ENCODE data around the gene CYB561D1. TPM values are rescaled to one million over a fixed set of nuclear protein-coding genes. Genes with fewer than 3 reads are reported as not detected.

Gene CYB561D1
- polyA plus RNA-seq, 1 donor from 2014 or later: 8.6 TPM

DNA sequence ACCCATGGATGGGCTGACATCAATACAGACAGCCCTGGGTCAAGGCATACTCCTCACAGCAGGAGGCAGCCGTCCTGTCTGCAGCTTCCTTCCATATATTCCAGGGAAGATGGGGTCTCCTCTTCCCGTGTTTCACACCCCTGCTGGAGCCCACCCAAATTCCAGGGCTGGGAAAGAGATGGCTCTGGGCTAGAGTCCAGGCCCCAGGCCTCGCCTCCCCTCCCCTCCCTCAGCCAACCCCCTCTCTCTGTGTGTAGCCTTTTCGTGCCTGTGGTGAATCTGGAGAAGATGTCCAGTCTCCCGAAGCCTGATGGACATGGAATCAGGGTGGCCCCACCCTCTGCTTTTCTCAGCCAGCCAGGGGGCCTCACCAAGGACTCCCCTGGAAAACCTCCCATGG is 6.6 kb upstream of the CYB561D1 start:
- Mint-ChIP-seq H3K4me3 (peak overlapping the region in 2 of 4 donors; percentile 28 to 71), H3K4me1 (peaks cover 14 to 18% (median 15%) of the 10 kb centered on the region in 3 donors)

GRCh38 chr1:109488201-109488600 is 5.7 kb upstream of the CYB561D1 start:
- Mint-ChIP-seq H3K4me3 (peak overlapping the region in 1 of 4 donors; percentile 71), H3K27me3 (no peaks in the 10 kb centered on the region), H3K9me3 (no peaks in the 10 kb centered on the region), H3K27ac (no peak overlapping the region), H3K4me1 (peaks cover 10 to 14% (median 11%) of the 10 kb centered on the region in 3 donors), H3K36me3 (no peaks in the 10 kb centered on the region)

More for the DNA sequence above, 6.6 kb upstream of the CYB561D1 start:
- Mint-ChIP-seq H3K9me3 (no peaks in the 10 kb centered on the region), H3K27me3 (no peaks in the 10 kb centered on the region), H3K27ac (peak overlapping the region in 1 of 3 donors; percentile 82), H3K36me3 (no peaks in the 10 kb centered on the region)

GRCh38 chr1:109488696-109489095 is 5.2 kb upstream of the CYB561D1 start:
- Mint-ChIP-seq H3K9me3 (no peaks in the 10 kb centered on the region), H3K4me1 (peaks cover 8 to 11% (median 10%) of the 10 kb centered on the region in 3 donors), H3K27me3 (no peaks in the 10 kb centered on the region), H3K4me3 (peak overlapping the region in 1 of 4 donors; percentile 50), H3K27ac (no peak overlapping the region), H3K36me3 (no peaks in the 10 kb centered on the region)

GRCh38 chr1:109490029-109490933 is 3.6 kb upstream of the CYB561D1 start:
- Mint-ChIP-seq H3K27ac (peak overlapping the region in 2 of 3 donors; percentile 23 to 96), H3K4me1 (peaks cover 7 to 18% (median 12%) of the 10 kb centered on the region in 3 donors), H3K27me3 (no peaks in the 10 kb centered on the region), H3K36me3 (no peaks in the 10 kb centered on the region), H3K4me3 (peak overlapping the region in 1 of 4 donors; percentile 92), H3K9me3 (no peaks in the 10 kb centered on the region)

DNA sequence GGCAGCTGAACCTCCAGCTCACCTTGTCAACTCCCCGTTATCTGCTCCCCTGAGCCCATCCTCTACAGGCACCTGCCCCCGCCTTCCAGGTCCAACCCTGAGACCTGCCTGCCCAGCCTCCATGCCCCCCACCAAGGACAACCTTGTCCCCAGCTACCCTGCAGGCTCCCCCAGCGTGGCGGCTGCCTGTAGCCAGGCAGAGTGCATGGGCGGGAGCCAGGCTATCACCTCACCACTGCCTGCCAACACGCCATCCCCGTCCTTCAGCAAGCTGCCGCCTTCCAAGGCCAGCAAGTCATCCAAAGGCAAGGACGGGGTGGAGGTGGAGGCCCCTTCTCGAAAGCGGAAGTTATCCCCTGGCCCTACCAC is 3.0 kb upstream of the CYB561D1 start:
- H3K36me3 Mint-ChIP-seq: no peaks in the 10 kb centered on the region
- H3K27me3 Mint-ChIP-seq: no peaks in the 10 kb centered on the region
- peak overlapping the region in 1 of 4 donors; percentile 92 for H3K4me3 Mint-ChIP-seq
- peak overlapping the region in 2 of 3 donors; percentile 23 to 96 for H3K27ac Mint-ChIP-seq
- no peaks in the 10 kb centered on the region for H3K9me3 Mint-ChIP-seq
- peaks cover 11 to 15% (median 14%) of the 10 kb centered on the region in 3 donors for H3K4me1 Mint-ChIP-seq

GRCh38 chr1:109491372-109491771 is 2.5 kb upstream of the CYB561D1 start:
- Mint-ChIP-seq H3K27me3 (no peaks in the 10 kb centered on the region), H3K9me3 (no peaks in the 10 kb centered on the region), H3K4me3 (no peak overlapping the region), H3K4me1 (peaks cover 15 to 20% (median 16%) of the 10 kb centered on the region in 3 donors), H3K27ac (no peak overlapping the region), H3K36me3 (no peaks in the 10 kb centered on the region)

DNA sequence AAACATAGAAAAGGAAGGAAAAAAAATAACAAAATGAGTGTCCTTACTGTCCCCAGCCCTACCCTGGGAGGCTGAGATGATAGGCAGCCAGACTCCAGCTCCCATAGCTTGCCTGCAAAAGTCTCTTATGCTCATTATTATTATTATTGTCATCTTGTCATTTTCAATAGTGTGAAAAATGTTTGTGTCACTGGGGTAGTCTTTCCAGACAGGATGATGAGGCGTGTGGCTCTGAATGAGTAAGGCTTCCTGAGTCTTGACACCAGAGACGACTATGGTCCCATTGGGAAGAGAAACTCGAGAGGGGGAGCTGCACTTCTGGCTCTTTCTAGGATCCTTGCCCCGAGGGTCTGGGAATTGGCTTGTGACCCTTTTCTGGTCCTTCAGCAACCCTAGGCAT is 1.1 kb upstream of the CYB561D1 start:
- H3K36me3 Mint-ChIP-seq: no peaks in the 10 kb centered on the region
- peak overlapping the region in 2 of 3 donors; percentile 23 to 72 for H3K27ac Mint-ChIP-seq
- no peaks in the 10 kb centered on the region for H3K9me3 Mint-ChIP-seq
- H3K4me1 Mint-ChIP-seq: peaks cover 23 to 27% (median 24%) of the 10 kb centered on the region in 3 donors
- no peaks in the 10 kb centered on the region for H3K27me3 Mint-ChIP-seq
- H3K4me3 Mint-ChIP-seq: peak overlapping the region in 2 of 4 donors; percentile 41 to 60

DNA sequence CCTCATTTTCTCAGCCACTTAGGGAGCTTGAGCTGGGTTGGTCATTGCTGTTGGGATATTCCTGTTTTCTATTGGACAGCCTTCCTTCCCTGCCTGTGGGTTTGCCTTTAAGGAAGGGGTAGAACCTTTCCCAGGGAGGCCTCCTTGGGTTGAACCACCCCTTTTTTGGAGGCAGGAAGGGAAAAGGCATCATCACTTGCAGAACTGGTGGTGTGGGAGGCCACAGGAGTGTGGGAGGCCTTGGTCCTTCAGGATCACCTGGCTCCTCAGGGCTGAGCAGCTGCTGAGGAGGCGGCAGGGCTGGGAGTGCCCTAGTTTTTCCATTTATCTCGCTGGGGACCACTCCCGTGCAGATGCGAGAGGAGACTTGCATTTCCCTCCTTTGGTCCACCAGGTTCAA is 667 bp upstream of the CYB561D1 start:
- Mint-ChIP-seq H3K27ac (peak overlapping the region in 1 of 3 donors; percentile 96), H3K4me3 (peak overlapping the region; percentile 37 to 99 (median 96)), H3K27me3 (no peaks in the 10 kb centered on the region), H3K36me3 (no peaks in the 10 kb centered on the region), H3K9me3 (no peaks in the 10 kb centered on the region), H3K4me1 (peaks cover 24 to 27% (median 25%) of the 10 kb centered on the region in 3 donors)

DNA sequence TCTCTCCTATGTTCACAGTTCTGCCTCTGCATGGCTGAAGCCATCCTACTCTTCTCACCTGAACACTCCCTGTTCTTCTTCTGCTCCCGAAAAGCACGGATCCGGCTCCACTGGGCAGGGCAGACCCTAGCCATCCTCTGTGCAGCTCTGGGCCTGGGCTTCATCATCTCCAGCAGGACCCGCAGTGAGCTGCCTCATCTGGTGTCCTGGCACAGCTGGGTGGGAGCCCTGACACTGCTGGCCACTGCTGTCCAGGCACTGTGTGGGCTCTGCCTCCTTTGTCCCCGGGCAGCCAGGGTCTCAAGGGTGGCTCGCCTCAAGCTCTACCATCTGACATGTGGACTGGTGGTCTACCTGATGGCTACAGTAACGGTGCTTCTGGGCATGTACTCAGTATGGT is 1.8 kb downstream of the CYB561D1 start:
- H3K27me3 Mint-ChIP-seq: no peaks in the 10 kb centered on the region
- no peaks in the 10 kb centered on the region for H3K36me3 Mint-ChIP-seq
- peak overlapping the region in 3 of 4 donors; percentile 95 to 97 (median 97) for H3K4me3 Mint-ChIP-seq
- peaks cover 23 to 26% (median 24%) of the 10 kb centered on the region in 3 donors for H3K4me1 Mint-ChIP-seq
- no peaks in the 10 kb centered on the region for H3K9me3 Mint-ChIP-seq
- peak overlapping the region in 2 of 3 donors; percentile 28 to 77 for H3K27ac Mint-ChIP-seq

GRCh38 chr1:109497449-109498160 is 3.7 kb downstream of the CYB561D1 start:
- Mint-ChIP-seq H3K27ac (no peak overlapping the region), H3K4me3 (peak overlapping the region in 3 of 4 donors; percentile 22 to 57 (median 45)), H3K27me3 (no peaks in the 10 kb centered on the region), H3K4me1 (peaks cover 22 to 31% (median 27%) of the 10 kb centered on the region in 3 donors), H3K36me3 (no peaks in the 10 kb centered on the region), H3K9me3 (no peaks in the 10 kb centered on the region)

DNA sequence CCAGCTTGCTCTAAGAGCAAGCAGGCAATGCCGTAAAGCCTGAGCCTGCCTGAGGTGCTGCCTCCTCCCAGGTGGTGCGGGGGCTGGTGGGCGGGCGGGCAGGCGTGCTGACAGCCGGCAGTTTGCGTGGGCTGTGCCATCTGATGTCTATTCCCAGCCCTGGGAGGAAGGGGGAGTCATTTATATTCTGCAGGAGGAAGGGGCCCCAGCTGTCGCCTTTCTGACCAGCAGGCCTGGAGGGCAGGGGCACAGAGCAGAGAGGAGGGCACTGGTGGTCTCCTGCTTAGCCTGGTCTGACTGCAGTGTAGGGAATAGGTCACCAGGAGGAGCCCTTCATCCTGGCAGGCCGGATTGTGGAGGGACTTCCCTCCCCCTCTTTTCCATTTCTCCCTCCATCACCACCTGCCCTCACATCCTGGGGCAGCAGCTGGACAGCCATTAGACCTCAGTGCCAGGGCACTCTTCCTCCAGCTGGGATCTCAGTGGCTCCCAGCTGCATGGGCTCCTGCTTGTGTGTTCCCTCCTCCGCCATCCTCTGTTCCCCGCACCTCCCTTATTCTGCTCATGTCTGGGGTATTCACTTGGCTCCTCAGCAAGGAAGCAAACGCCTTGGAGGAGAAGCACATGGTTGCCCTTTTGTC is 4.4 kb downstream of the CYB561D1 start:
- no peak overlapping the region for H3K27ac Mint-ChIP-seq
- no peaks in the 10 kb centered on the region for H3K9me3 Mint-ChIP-seq
- no peaks in the 10 kb centered on the region for H3K27me3 Mint-ChIP-seq
- peak overlapping the region in 2 of 4 donors; percentile 22 to 45 for H3K4me3 Mint-ChIP-seq
- H3K4me1 Mint-ChIP-seq: peaks cover 26 to 36% (median 27%) of the 10 kb centered on the region in 3 donors
- H3K36me3 Mint-ChIP-seq: no peaks in the 10 kb centered on the region

GRCh38 chr1:109499081-109499480 is 5.2 kb downstream of the CYB561D1 start:
- Mint-ChIP-seq H3K4me1 (peaks cover 26 to 36% (median 27%) of the 10 kb centered on the region in 3 donors), H3K36me3 (no peaks in the 10 kb centered on the region), H3K27ac (no peak overlapping the region), H3K9me3 (no peaks in the 10 kb centered on the region), H3K27me3 (no peaks in the 10 kb centered on the region), H3K4me3 (peak overlapping the region in 1 of 4 donors; percentile 60)

DNA sequence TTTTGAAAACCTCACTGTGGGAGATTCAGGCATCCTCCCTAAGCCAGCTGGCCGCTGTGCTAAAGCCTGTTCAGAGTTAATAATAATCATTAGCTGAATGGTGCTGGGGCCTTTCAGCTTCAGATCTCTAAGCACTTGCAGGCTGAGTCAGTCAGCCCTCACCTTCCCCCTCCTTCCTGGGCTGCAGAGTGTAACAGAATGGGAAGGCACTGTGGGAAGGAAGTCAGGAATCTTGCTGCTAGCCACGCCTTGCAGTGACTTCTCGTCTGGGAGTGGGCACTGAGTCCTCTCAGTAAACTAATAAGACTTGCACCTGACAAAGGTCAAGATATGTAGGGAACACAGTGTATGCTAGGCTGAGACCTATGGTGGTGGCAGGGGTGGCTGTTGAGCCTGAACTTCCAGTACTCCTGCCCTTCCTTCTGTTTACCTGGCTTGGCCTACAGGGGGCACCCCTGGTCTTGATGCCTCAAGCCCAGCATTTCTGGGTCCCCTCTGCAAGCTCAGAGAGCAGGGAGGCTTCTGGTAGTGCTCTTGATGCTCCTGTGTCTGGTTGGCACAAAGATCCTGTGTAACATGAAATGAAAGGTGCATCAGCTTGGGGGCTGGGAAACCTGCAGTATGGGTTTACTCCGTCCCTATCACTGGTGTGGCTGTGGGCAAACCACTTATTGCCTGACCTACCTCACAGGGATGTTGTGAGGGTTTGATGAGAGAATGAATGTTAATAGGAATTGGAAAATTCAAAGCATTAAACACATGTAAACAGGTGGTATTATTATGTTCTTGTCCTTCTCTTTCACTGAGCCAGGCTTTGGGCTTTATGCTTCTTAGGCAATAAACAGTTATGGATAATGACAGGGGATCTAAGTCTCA is 6.0 kb downstream of the CYB561D1 start:
- Mint-ChIP-seq H3K27ac (peak overlapping the region in 2 of 3 donors; percentile 39 to 80), H3K36me3 (no peaks in the 10 kb centered on the region), H3K4me3 (peak overlapping the region in 1 of 4 donors; percentile 60), H3K27me3 (no peaks in the 10 kb centered on the region), H3K4me1 (peaks cover 22 to 35% (median 23%) of the 10 kb centered on the region in 3 donors), H3K9me3 (no peaks in the 10 kb centered on the region)

DNA sequence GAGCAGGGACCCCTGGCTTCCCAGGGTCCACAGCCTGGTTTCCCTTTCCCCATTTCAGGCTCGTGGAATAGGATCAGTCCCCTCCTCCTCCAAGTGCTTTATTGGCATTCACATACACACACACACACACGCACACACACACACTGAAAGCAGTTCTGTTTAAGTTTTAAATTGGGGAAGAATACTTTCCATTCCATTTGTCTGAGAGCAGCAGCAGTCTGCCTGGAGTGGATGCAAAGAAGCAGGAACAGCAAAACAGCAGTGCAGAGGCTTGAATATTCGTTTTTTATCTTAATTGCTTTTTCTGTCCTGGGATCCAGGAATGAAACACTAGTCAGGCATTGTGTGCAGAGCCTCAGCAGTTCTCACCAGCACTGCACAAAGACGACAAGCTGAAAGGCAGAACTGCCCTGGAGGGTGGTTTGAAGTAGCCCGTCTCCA is 7.1 kb downstream of the CYB561D1 start:
- Mint-ChIP-seq H3K27me3 (no peaks in the 10 kb centered on the region), H3K27ac (no peak overlapping the region), H3K9me3 (no peaks in the 10 kb centered on the region), H3K4me1 (peaks cover 13 to 27% (median 23%) of the 10 kb centered on the region in 3 donors), H3K36me3 (no peaks in the 10 kb centered on the region), H3K4me3 (no peak overlapping the region)
